Activated naive CD4-positive, alpha-beta T cell treated with anti-CD3 and anti-CD28 coated beads, Interleukin-2, amount 50 U/mL, for 24 hours (primary cell): Measurements from ENCODE around the gene SCAMP3.
"Not testable (repeated sequence)": the region's sequence is repeated elsewhere in the genome, so short reads cannot be mapped to it uniquely, and the experiment has no call there.

ENCODE experiments used
- H3K27ac Mint-ChIP-seq: one replicate; pipeline ENCODE4 v1.8.0; 2021; ENCODE audit warnings: mild to moderate bottlenecking, mixed read lengths
- H3K27me3 Mint-ChIP-seq: one replicate; pipeline ENCODE4 v1.8.0; 2021; ENCODE audit warnings: mixed read lengths
- H3K36me3 Mint-ChIP-seq: one replicate; pipeline ENCODE4 v1.8.0; 2021; ENCODE audit warnings: mixed read lengths
- H3K4me1 Mint-ChIP-seq: one replicate; pipeline ENCODE4 v1.8.0; 2021; ENCODE audit warnings: mixed read lengths
- H3K4me3 Mint-ChIP-seq: one replicate; pipeline ENCODE4 v1.8.0; 2021; ENCODE audit warnings: mild to moderate bottlenecking, mixed read lengths
- H3K9me3 Mint-ChIP-seq: one replicate; pipeline ENCODE4 v1.8.0; 2021; ENCODE audit warnings: mixed read lengths

SCAMP3 gene

GRCh38 chr1:155250633-155251449 is 11.3 kb downstream of the SCAMP3 start:
- peak overlapping the region; percentile 54 for H3K4me3 Mint-ChIP-seq
- no peaks in the 10 kb centered on the region for H3K36me3 Mint-ChIP-seq
- H3K4me1 Mint-ChIP-seq = peaks cover 27% of the 10 kb centered on the region
- no peak overlapping the region for H3K27ac Mint-ChIP-seq
- no peaks in the 10 kb centered on the region for H3K9me3 Mint-ChIP-seq
- H3K27me3 Mint-ChIP-seq = no peaks in the 10 kb centered on the region

- H3K27ac Mint-ChIP-seq = peak overlapping the region; percentile 23
These were observed 11.9 kb downstream of the SCAMP3 start for GRCh38 chr1:155250246-155250632.

GRCh38 chr1:155247667-155248553 is 14.2 kb downstream of the SCAMP3 start:
- Mint-ChIP-seq H3K27ac (no peak overlapping the region), H3K4me1 (peaks cover 28% of the 10 kb centered on the region), H3K27me3 (peaks cover 2% of the 10 kb centered on the region), H3K9me3 (no peaks in the 10 kb centered on the region), H3K4me3 (no peak overlapping the region), H3K36me3 (peaks cover 2% of the 10 kb centered on the region)

More at GRCh38 chr1:155250246-155250632, 11.9 kb downstream of the SCAMP3 start:
- H3K36me3 Mint-ChIP-seq = no peaks in the 10 kb centered on the region
- H3K4me1 Mint-ChIP-seq = peaks cover 24% of the 10 kb centered on the region
- H3K9me3 Mint-ChIP-seq = no peaks in the 10 kb centered on the region
- peak overlapping the region; percentile 66 for H3K4me3 Mint-ChIP-seq
- H3K27me3 Mint-ChIP-seq = no peaks in the 10 kb centered on the region

GRCh38 chr1:155246796-155247195 is 15.4 kb downstream of the SCAMP3 start:
- H3K36me3 Mint-ChIP-seq, H3K4me3 Mint-ChIP-seq, H3K9me3 Mint-ChIP-seq, H3K27me3 Mint-ChIP-seq, H3K27ac Mint-ChIP-seq: not testable (repeated sequence)
- H3K4me1 Mint-ChIP-seq = peaks cover 32% of the 10 kb centered on the region

- Mint-ChIP-seq H3K36me3 (peaks cover 2% of the 10 kb centered on the region), H3K9me3 (no peaks in the 10 kb centered on the region), H3K27me3 (peaks cover 2% of the 10 kb centered on the region), H3K27ac (peak overlapping the region; percentile 100), H3K4me1 (peaks cover 43% of the 10 kb centered on the region), H3K4me3 (peak overlapping the region; percentile 92)
These were observed 17.0 kb downstream of the SCAMP3 start for GRCh38 chr1:155245163-155245524.

- Mint-ChIP-seq H3K4me1 (peaks cover 43% of the 10 kb centered on the region), H3K4me3 (peak overlapping the region; percentile 92), H3K27ac (peak overlapping the region; percentile 100), H3K36me3 (peaks cover 2% of the 10 kb centered on the region), H3K9me3 (no peaks in the 10 kb centered on the region), H3K27me3 (peaks cover 2% of the 10 kb centered on the region)
These were observed 17.6 kb downstream of the SCAMP3 start for GRCh38 chr1:155244368-155245162.

- peak overlapping the region; percentile 27 for H3K27ac Mint-ChIP-seq
- peak overlapping the region; percentile 92 for H3K4me3 Mint-ChIP-seq
- H3K27me3 Mint-ChIP-seq = peaks cover 2% of the 10 kb centered on the region
- H3K4me1 Mint-ChIP-seq = peaks cover 46% of the 10 kb centered on the region
- peaks cover 5% of the 10 kb centered on the region for H3K36me3 Mint-ChIP-seq
- H3K9me3 Mint-ChIP-seq = no peaks in the 10 kb centered on the region
These were observed 19.3 kb downstream of the SCAMP3 start for GRCh38 chr1:155242805-155243358.

DNA sequence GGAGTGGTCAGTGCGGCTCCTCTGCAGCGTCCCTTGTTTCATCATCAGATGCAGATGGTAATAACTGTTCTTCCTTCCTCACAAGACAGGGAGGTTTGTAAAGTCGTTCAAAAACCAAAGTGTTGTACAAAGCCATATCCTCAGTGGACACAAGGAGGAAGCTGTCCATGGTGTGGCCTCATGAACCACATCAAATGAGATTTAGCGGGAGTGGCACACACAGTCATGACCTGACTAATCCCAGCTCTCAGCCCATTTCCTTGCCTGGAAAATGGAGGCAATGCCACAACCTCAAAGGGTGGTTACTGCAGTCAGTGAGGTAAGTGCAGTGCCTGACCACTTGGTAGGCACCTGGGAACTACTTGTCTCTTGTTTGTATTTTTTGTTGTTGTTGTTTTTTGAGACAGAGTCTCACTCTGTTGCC is 20.3 kb downstream of the SCAMP3 start:
- peak overlapping the region; percentile 89 for H3K4me3 Mint-ChIP-seq
- H3K27ac Mint-ChIP-seq = peak overlapping the region; percentile 89
- peaks cover 5% of the 10 kb centered on the region for H3K36me3 Mint-ChIP-seq
- no peaks in the 10 kb centered on the region for H3K9me3 Mint-ChIP-seq
- H3K4me1 Mint-ChIP-seq = peaks cover 46% of the 10 kb centered on the region
- peaks cover 2% of the 10 kb centered on the region for H3K27me3 Mint-ChIP-seq

DNA sequence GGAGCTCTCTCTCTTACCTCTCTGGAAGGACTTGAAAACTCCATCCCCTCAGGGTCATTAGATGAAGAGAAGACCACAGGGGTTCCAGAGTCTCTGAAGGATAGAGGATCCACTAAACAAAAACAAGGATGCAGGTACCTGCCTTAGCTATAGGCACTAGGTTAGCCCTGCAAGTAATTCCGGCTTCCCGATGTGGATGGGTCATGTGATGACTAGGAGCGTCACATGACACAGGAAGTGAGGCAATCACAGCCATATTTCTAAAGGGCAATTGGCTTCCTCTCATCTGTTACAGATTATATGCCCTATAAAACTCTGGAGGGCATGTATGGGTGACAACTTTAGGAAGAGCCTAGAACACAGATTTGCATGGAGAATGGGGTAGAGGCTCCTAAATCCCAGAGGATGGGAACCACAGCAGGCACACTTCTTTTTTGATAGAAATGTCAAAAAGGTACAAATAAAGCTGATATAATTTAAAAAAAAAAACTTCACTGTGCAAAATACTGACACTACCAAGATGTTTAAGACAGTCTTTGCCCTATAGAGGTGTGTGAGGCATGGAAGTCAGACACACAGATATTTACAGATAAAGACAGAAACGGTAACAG is 21.0 kb downstream of the SCAMP3 start:
- H3K4me1 Mint-ChIP-seq = peaks cover 46% of the 10 kb centered on the region
- no peaks in the 10 kb centered on the region for H3K9me3 Mint-ChIP-seq
- peaks cover 2% of the 10 kb centered on the region for H3K27me3 Mint-ChIP-seq
- H3K36me3 Mint-ChIP-seq = peaks cover 6% of the 10 kb centered on the region
- H3K27ac Mint-ChIP-seq = peak overlapping the region; percentile 89
- H3K4me3 Mint-ChIP-seq = peak overlapping the region; percentile 89

- Mint-ChIP-seq H3K4me1 (peaks cover 22% of the 10 kb centered on the region), H3K27me3 (no peaks in the 10 kb centered on the region), H3K27ac (no peak overlapping the region), H3K36me3 (peaks cover 7% of the 10 kb centered on the region), H3K4me3 (no peak overlapping the region), H3K9me3 (no peaks in the 10 kb centered on the region)
These were observed 25.7 kb downstream of the SCAMP3 start for GRCh38 chr1:155236451-155236850.

DNA sequence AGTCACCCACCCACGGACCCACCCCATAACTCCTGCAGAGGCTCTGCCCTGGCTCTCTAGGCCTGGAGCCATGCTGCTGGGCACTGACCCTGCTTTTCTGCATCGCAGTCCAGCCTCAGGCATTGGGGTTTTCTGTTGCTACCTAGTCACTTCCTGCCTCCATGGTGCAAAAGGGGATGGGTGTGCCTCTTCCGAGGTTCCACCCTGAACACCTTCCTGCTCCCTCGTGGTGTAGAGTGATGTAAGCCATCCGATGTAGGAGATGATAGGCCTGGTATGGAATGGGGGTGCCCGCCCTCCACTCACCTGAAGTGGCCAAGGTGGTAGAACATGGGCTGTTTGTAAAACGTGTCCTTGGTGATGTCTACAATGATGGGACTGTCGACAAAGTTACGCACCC is 26.8 kb downstream of the SCAMP3 start:
- not testable (repeated sequence) for H3K9me3 Mint-ChIP-seq, H3K27ac Mint-ChIP-seq, H3K36me3 Mint-ChIP-seq, H3K4me3 Mint-ChIP-seq, H3K27me3 Mint-ChIP-seq
- peaks cover 11% of the 10 kb centered on the region for H3K4me1 Mint-ChIP-seq

DNA sequence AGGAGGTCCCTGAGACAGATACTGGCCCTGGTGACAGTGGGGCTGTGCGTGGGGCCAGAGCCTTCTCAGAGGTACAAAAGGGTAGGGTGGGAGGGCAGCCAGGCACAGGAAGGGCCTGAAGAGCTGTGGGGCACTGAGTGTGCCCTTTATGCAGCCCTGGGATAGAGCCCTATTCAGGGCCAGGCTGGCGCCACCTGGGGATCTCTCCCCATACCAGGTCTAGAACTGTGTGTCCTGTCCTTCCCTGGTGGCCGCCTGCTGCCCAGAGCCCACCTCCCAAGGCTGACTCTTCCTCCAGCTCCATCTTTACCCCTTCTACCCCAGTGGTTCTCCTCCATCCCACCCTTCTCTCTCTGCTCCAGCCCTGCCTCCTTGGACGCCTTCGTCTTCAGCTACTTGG is 28.7 kb downstream of the SCAMP3 start:
- H3K27ac Mint-ChIP-seq, H3K4me3 Mint-ChIP-seq, H3K9me3 Mint-ChIP-seq: not testable (repeated sequence)

DNA sequence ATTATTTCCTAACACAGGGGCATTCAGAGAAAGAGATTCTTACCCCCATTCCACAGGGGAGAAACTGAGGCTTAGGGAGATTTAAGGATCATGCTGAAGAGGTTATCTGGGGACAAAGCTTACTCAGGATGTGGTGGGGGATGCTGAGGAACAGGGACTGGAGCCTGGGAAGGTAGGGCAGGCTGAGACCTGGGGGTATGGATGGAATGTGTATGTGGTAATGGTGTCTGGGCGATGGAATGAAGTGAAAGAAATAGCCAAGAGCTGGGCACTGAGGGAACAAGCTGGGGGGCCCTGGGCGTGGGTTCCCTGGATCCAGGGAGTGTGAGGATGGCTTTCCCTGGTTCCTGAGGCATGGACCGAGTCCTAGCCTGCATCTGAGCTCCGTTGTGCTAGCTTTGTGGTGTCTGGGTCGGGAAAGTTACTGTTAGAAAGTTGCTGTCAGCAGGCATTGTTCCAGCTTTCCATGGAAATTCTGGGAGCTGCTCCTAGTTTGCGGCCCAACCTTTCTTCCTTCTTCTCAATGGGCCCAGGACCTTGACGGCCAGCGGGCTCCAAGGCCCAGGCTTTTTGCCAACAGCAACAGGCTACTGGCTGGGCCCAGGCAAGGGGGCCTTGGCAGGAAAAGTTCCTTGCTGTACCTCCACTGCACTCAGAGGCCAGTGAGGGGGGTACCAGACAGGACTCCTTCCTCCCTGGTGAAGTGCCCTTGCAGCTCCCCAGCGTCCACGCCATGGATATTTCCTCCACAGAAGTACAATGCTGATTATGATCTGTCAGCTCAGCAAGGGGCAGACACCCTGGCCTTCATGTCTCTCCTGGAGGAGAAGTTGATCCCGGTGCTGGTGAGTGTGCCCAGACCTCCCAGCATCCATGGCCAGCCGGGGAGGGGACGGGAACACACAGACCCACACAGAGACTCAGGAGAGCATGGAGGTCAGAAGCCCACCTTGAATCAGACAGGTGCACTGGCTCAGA is 29.9 kb downstream of the SCAMP3 start:
- not testable (repeated sequence) for H3K4me3 Mint-ChIP-seq, H3K36me3 Mint-ChIP-seq, H3K27ac Mint-ChIP-seq, H3K9me3 Mint-ChIP-seq, H3K27me3 Mint-ChIP-seq
- peaks cover 17% of the 10 kb centered on the region for H3K4me1 Mint-ChIP-seq

More for the DNA sequence above, 28.7 kb downstream of the SCAMP3 start:
- H3K4me1 Mint-ChIP-seq = peaks cover 11% of the 10 kb centered on the region
- H3K36me3 Mint-ChIP-seq, H3K27me3 Mint-ChIP-seq: not testable (repeated sequence)

DNA sequence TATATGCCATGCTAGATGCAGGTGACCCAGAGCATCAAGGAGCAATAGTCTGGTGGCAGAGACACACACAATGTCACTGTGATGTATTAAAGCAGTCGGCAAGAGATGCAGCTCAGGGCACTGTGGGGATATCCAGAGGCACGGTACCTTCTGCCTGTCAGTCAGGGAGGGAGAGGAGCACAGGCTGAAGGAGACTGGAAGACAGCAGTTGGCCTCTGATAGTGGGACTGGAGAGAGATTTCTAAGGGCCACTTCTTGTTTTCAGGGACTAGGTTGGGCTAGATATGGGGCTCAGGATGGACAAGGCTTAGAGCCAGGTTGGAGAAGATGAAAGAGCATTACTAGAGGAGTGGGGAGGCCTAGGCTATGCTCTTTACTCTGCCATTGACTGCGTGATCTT is 30.9 kb downstream of the SCAMP3 start:
- H3K36me3 Mint-ChIP-seq, H3K4me3 Mint-ChIP-seq, H3K27ac Mint-ChIP-seq, H3K27me3 Mint-ChIP-seq, H3K9me3 Mint-ChIP-seq: not testable (repeated sequence)
- peaks cover 24% of the 10 kb centered on the region for H3K4me1 Mint-ChIP-seq
